Transverse colon (tissue), 3 donors: ENCODE results near the gene TIMM29.

Experiments used
- EP300 ChIP-seq: sonication (generic); formaldehyde crosslinking; IDR thresholded peaks from one replicate; pipeline ENCODE4 v1.6.1; 2017; ENCODE audit warnings: antibody characterized with exemption, low read depth
- POLR2A ChIP-seq: fragments of 450-650 bp; IDR thresholded peaks from one replicate; pipeline ENCODE4 v1.6.1; 2016; ENCODE audit warnings: antibody characterized with exemption, mild to moderate bottlenecking, moderate library complexity
- TF ChIP-seq, protein P1 (sequence below), 5 experiments: fragments of 200-600 bp in 3 of 5; fragments of 450-650 bp in 2 of 5; sonication (generic) in 3 of 5; IDR thresholded peaks; 1 replicate in 2 of 5; 2 replicates in 3 of 5; pipeline ENCODE4 v1.5.1; 2016 to 2017; ENCODE audit warnings: antibody characterized with exemption in 5 of 5, inconsistent platforms in 3 of 5, mild to moderate bottlenecking in 2 of 5, moderate library complexity in 1 of 5

DNA sequence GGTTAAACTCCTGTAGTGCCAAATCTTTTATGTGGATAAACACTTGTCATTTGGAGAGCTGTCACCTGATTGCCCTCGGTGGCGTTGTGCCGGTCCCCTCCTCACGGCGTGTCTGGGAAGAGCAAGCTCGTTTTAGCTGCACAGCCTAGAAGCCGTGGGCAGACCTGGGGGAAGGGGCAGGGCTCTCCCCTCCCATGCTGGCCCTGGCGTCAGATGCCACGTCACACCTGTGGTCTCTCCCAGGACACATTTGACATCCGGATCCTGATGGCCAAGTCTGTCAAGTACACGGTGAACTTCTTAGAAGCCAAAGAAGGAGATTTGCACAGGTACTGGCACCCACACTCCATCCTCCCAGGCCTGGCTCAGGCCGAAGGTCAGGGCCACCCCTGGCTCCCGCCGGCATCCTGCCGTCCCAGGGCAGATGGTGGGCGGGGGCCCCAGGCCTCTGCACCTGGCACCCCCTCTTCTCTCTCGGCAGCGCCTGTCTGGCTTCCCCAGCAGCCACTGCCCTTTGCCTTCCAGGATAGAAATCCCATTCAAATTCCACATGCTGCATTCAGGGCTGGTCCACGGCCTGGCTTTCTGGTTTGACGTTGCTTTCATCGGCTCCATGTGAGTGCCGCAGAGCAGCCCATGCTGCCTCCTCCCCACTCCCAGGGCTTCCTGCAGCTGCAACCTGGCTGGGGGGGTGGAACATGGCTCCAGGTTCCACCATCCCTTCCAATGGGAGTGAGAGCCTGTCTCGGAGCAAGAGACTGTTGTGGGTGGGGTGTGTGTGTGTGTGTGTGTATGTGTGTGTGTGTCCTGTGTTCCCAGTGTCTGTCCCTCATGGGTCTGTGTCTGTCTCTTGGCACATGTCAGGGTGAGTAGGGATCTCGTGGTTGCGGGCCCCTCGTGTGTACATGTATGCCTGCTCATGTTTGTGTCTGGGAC is 9.0 kb upstream of the TIMM29 start:
- TF ChIP-seq POLR2A (no peak), EP300 (no peak)
- TF ChIP-seq, protein P1, sequence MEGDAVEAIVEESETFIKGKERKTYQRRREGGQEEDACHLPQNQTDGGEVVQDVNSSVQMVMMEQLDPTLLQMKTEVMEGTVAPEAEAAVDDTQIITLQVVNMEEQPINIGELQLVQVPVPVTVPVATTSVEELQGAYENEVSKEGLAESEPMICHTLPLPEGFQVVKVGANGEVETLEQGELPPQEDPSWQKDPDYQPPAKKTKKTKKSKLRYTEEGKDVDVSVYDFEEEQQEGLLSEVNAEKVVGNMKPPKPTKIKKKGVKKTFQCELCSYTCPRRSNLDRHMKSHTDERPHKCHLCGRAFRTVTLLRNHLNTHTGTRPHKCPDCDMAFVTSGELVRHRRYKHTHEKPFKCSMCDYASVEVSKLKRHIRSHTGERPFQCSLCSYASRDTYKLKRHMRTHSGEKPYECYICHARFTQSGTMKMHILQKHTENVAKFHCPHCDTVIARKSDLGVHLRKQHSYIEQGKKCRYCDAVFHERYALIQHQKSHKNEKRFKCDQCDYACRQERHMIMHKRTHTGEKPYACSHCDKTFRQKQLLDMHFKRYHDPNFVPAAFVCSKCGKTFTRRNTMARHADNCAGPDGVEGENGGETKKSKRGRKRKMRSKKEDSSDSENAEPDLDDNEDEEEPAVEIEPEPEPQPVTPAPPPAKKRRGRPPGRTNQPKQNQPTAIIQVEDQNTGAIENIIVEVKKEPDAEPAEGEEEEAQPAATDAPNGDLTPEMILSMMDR (IDR thresholded peaks at IDR 0.05): no peak
